ENCODE data around the gene CCP110. TPM values are rescaled to one million over a fixed set of nuclear protein-coding genes. Genes with fewer than 3 reads are reported as not detected.

CCP110 gene
- total RNA-seq, 2 donors from 2014 or later, result 13.8 to 20.7 TPM

- H3K27ac ChIP-seq, result no peak overlapping the region
- intact Hi-C loops (cut with DNase I), result no loop called here
- DNase-seq (ENCODE audit: low spot score), result no peak
- TF ChIP-seq, protein P1, sequence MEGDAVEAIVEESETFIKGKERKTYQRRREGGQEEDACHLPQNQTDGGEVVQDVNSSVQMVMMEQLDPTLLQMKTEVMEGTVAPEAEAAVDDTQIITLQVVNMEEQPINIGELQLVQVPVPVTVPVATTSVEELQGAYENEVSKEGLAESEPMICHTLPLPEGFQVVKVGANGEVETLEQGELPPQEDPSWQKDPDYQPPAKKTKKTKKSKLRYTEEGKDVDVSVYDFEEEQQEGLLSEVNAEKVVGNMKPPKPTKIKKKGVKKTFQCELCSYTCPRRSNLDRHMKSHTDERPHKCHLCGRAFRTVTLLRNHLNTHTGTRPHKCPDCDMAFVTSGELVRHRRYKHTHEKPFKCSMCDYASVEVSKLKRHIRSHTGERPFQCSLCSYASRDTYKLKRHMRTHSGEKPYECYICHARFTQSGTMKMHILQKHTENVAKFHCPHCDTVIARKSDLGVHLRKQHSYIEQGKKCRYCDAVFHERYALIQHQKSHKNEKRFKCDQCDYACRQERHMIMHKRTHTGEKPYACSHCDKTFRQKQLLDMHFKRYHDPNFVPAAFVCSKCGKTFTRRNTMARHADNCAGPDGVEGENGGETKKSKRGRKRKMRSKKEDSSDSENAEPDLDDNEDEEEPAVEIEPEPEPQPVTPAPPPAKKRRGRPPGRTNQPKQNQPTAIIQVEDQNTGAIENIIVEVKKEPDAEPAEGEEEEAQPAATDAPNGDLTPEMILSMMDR (IDR thresholded peaks at IDR 0.05), result no peak
- TF ChIP-seq POLR2AphosphoS5 (IDR thresholded peaks at IDR 0.05) (no peak), POLR2A (IDR thresholded peaks at IDR 0.05) (no peak)
- H3K9me3 ChIP-seq, result no peaks in the 10 kb centered on the region
- no peak overlapping the region for H3K4me3 ChIP-seq
- H3K36me3 ChIP-seq, result no peaks in the 10 kb centered on the region
- 93% methylated on average over 10 of the region's 10 CpGs for WGBS
- no peaks in the 10 kb centered on the region for H3K27me3 ChIP-seq (replicated peaks; ENCODE audit: insufficient read depth)
- H3K4me1 ChIP-seq (replicated peaks), result no peaks in the 10 kb centered on the region
Measured at GRCh38 chr16:19486750-19487325, 36.9 kb upstream of the CCP110 start.

DNA sequence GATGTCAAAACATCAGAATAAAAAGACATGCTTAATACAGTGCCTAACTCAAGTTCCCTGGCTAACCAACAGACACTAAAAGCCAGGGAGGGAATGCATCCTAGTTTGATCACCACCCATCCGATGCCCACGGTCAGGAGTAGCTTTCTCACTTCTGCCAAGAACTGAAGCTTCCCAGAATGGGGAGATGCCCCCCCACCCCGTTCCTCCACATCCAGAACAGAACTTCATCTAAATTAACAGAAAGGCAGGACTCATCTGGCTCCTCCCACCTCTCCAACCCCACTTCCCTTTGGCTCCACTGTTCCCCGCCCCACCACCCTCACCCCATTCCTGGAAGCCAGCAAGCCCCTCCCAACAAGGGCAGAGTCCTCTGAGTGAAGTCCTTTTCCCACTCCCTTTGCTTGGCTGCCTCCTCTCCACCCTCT lies 35.5 kb upstream of the CCP110 start:
- H3K9me3 ChIP-seq, result no peaks in the 10 kb centered on the region
- no peak for DNase-seq (ENCODE audit: low spot score)
- no peak overlapping the region for H3K27ac ChIP-seq
- no peaks in the 10 kb centered on the region for H3K36me3 ChIP-seq
- TF ChIP-seq POLR2A (IDR thresholded peaks at IDR 0.05) (no peak), POLR2AphosphoS5 (IDR thresholded peaks at IDR 0.05) (no peak)
- TF ChIP-seq, protein P1 (IDR thresholded peaks at IDR 0.05), result no peak
- no peaks in the 10 kb centered on the region for H3K4me1 ChIP-seq (replicated peaks)
- WGBS, result 76% methylated on average over 4 of the region's 4 CpGs
- H3K27me3 ChIP-seq (replicated peaks; ENCODE audit: insufficient read depth), result no peaks in the 10 kb centered on the region
- intact Hi-C loops (cut with DNase I), result no loop called here
- no peak overlapping the region for H3K4me3 ChIP-seq

- no peak overlapping the region for H3K27ac ChIP-seq
- 83% methylated on average over 1 of the region's 1 CpG for WGBS
- no peak for TF ChIP-seq POLR2AphosphoS5 (IDR thresholded peaks at IDR 0.05)
- no peak for TF ChIP-seq POLR2A (IDR thresholded peaks at IDR 0.05)
- TF ChIP-seq, protein P1 (IDR thresholded peaks at IDR 0.05), result no peak
- no peaks in the 10 kb centered on the region for H3K9me3 ChIP-seq
- H3K36me3 ChIP-seq, result no peaks in the 10 kb centered on the region
- no peak overlapping the region for H3K4me3 ChIP-seq
- intact Hi-C loops (cut with DNase I), result loop anchor here (10.0 kb wide), 1 partner anchor 96 kb away; no protein-coding TSS in a partner anchor
- no peak for DNase-seq (ENCODE audit: low spot score)
- H3K4me1 ChIP-seq (replicated peaks), result no peaks in the 10 kb centered on the region
- no peaks in the 10 kb centered on the region for H3K27me3 ChIP-seq (replicated peaks; ENCODE audit: insufficient read depth)
Measured at GRCh38 chr16:19490619-19491018, 33.1 kb upstream of the CCP110 start.

- no peaks in the 10 kb centered on the region for H3K27me3 ChIP-seq (replicated peaks; ENCODE audit: insufficient read depth)
- H3K36me3 ChIP-seq, result peaks cover 0 to 5% of the 10 kb centered on the region in 2 donors
- intact Hi-C loops (cut with DNase I), result loop anchor here (10.0 kb wide), 1 partner anchor 102 kb away; no protein-coding TSS in a partner anchor
- no peak overlapping the region for H3K27ac ChIP-seq
- H3K4me3 ChIP-seq, result no peak overlapping the region
- 82% methylated on average over 5 of the region's 5 CpGs for WGBS
- H3K9me3 ChIP-seq, result no peaks in the 10 kb centered on the region
- H3K4me1 ChIP-seq (replicated peaks), result no peaks in the 10 kb centered on the region
- no peak for DNase-seq (ENCODE audit: low spot score)
- no peak for TF ChIP-seq POLR2AphosphoS5 (IDR thresholded peaks at IDR 0.05)
- TF ChIP-seq, protein P1 (IDR thresholded peaks at IDR 0.05), result no peak
- TF ChIP-seq POLR2A (IDR thresholded peaks at IDR 0.05), result no peak
Measured at GRCh38 chr16:19497176-19497575, 26.6 kb upstream of the CCP110 start.

- Histone ChIP-seq H3K27me3 (replicated peaks; ENCODE audit: insufficient read depth) (no peaks in the 10 kb centered on the region), H3K36me3 (peaks cover 0 to 5% of the 10 kb centered on the region in 2 donors), H3K9me3 (no peaks in the 10 kb centered on the region), H3K27ac (no peak overlapping the region), H3K4me1 (replicated peaks) (no peaks in the 10 kb centered on the region), H3K4me3 (no peak overlapping the region)
- TF ChIP-seq POLR2AphosphoS5 (IDR thresholded peaks at IDR 0.05), result no peak
- no peak for TF ChIP-seq POLR2A (IDR thresholded peaks at IDR 0.05)
- DNase-seq (ENCODE audit: low spot score), result no peak
- intact Hi-C loops (cut with DNase I), result loop anchor here (10.0 kb wide), 1 partner anchor 104 kb away; no protein-coding TSS in a partner anchor
- WGBS, result 84% methylated on average over 5 of the region's 5 CpGs
Measured at GRCh38 chr16:19499006-19499405, 24.7 kb upstream of the CCP110 start.
